GM12878 (cell line): ENCODE measurements around the gene STYXL1. TPM values are rescaled to one million over a fixed set of nuclear protein-coding genes. Genes with fewer than 3 reads are reported as not detected.

Source experiments
- ATAC-seq: fragments of 200-7000 bp; cut with Tn5 transposase; 3 replicates; pipeline ENCODE4 v1.9.1; 2020; ENCODE audit warnings: mild to moderate bottlenecking, moderate library complexity
- BruUV-seq: library from RNA; stranded (reverse); fragments of 400-500 nt; replicated peaks from 2 replicates; lab custom pipeline; 2021; lab: Mats Ljungman, UMichigan
- CTCF ChIA-PET: fragments of 300-600 bp; sonication (Branson Sonifier 250); formaldehyde crosslinking; extraction: SDS; loops from one replicate; lab custom pipeline; 2021; ENCODE audit warnings: inconsistent platforms; lab: Yijun Ruan, JAX
- POLR2A ChIA-PET: fragments of 350-600 bp; formaldehyde crosslinking; extraction: SDS; loops from one replicate; lab custom pipeline; 2021; ENCODE audit warnings: inconsistent platforms; lab: Charles Lee
- RAD21 ChIA-PET: fragments of 300-600 bp; sonication (Branson Sonifier 250); formaldehyde crosslinking; loops from one replicate; lab custom pipeline; 2023; ENCODE audit warnings: antibody characterized with exemption; ENCODE audit not compliant: unreplicated experiment; lab: Charles Lee
- SMC1A ChIA-PET: fragments of 300-600 bp; sonication (Branson Sonifier 250); formaldehyde crosslinking; loops from one replicate; lab custom pipeline; 2023; ENCODE audit not compliant: unreplicated experiment, uncharacterized antibody; lab: Charles Lee
- DNase-seq: peaks from one replicate; pipeline ENCODE4 v3.0.0-alpha.2; 2011; ENCODE audit warnings: low read depth, low spot score
- FAIRE-seq: peaks from 3 replicates; lab custom pipeline; 2011; peaks lifted over from hg19 to GRCh38; lab: Jason Lieb, UNC
- H2AFZ ChIP-seq: 2 replicates; pipeline ENCODE4 v1.6.0; 2011; ENCODE audit warnings: low read depth, low read length, control low read depth; ENCODE audit not compliant: control insufficient read depth
- H3K27ac ChIP-seq: 2 replicates; pipeline ENCODE4 v1.5.1; 2011; ENCODE audit warnings: control low read depth; ENCODE audit not compliant: control insufficient read depth, insufficient read depth
- H3K27me3 ChIP-seq, 2 experiments: replicated peaks in 1 of 2; 2 replicates each; pipeline versions ENCODE4 v1.6.0 to v1.6.1; 2011; ENCODE audit warnings: low read length in 1 of 2; ENCODE audit not compliant: control insufficient read depth in 2 of 2, insufficient read depth in 2 of 2
- H3K36me3 ChIP-seq, 2 experiments: 2 replicates each; pipeline ENCODE4 v1.5.1; 2011; ENCODE audit warnings: low read length in 1 of 2; ENCODE audit not compliant: control insufficient read depth in 2 of 2, insufficient read depth in 2 of 2
- H3K4me1 ChIP-seq: 2 replicates; pipeline ENCODE4 v1.6.1; 2011; ENCODE audit warnings: mild to moderate bottlenecking, low read length, moderate library complexity, mixed read lengths; ENCODE audit not compliant: control insufficient read depth, insufficient read depth
- H3K4me2 ChIP-seq: 2 replicates; pipeline ENCODE4 v1.6.0; 2011; ENCODE audit warnings: control low read depth; ENCODE audit not compliant: control insufficient read depth, insufficient read depth
- H3K4me3 ChIP-seq: fragments of 200-600 bp; sonication (generic); 2 replicates; pipeline ENCODE4 v1.5.1; 2016
- H3K79me2 ChIP-seq: 2 replicates; pipeline ENCODE4 v1.6.0; 2011; ENCODE audit warnings: low read length; ENCODE audit not compliant: control insufficient read depth, insufficient read depth
- H3K9ac ChIP-seq: 2 replicates; pipeline ENCODE4 v1.8.0; 2011; ENCODE audit warnings: low read length, control low read depth, mixed read lengths; ENCODE audit not compliant: control insufficient read depth, insufficient read depth
- H3K9me3 ChIP-seq: replicated peaks from 3 replicates; pipeline ENCODE4 v1.5.1; 2011; ENCODE audit warnings: mild to moderate bottlenecking, low read length; ENCODE audit not compliant: control insufficient read depth, insufficient read depth
- H4K20me1 ChIP-seq: 2 replicates; pipeline ENCODE4 v1.6.0; 2011; ENCODE audit not compliant: control insufficient read depth, insufficient read depth
- ATF7 ChIP-seq: fragments of 450-650 bp; IDR thresholded peaks from 2 replicates; pipeline ENCODE4 v1.6.1; 2016; ENCODE audit warnings: low read depth, mild to moderate bottlenecking
- E2F8 ChIP-seq: fragments of 450-650 bp; IDR thresholded peaks from 2 replicates; pipeline ENCODE4 v1.6.1; 2018; ENCODE audit warnings: mild to moderate bottlenecking, low read depth, moderate library complexity; ENCODE audit not compliant: partially characterized antibody
- ELK1 ChIP-seq: IDR thresholded peaks from 2 replicates; pipeline ENCODE4 v1.6.1; 2012; ENCODE audit warnings: low read depth, low read length, improper control_type of control experiment
- GABPA ChIP-seq: IDR thresholded peaks from 2 replicates; pipeline ENCODE4 v1.6.1; 2014; ENCODE audit warnings: antibody characterized with exemption, low read depth, mild to moderate bottlenecking, inconsistent platforms
- JUND ChIP-seq: IDR thresholded peaks from 2 replicates; pipeline ENCODE4 v1.6.1; 2012; ENCODE audit warnings: low read depth, mild to moderate bottlenecking, low read length, improper control_type of control experiment, moderate library complexity
- MEF2A ChIP-seq: IDR thresholded peaks from 2 replicates; pipeline ENCODE4 v1.6.1; 2011; ENCODE audit warnings: low read depth, mild to moderate bottlenecking, low read length, moderate library complexity; ENCODE audit not compliant: insufficient read depth
- MEF2B ChIP-seq: fragments of 450-650 bp; IDR thresholded peaks from 2 replicates; pipeline ENCODE4 v1.6.1; 2018; ENCODE audit warnings: mild to moderate bottlenecking, moderate library complexity; ENCODE audit not compliant: partially characterized antibody, poor library complexity, severe bottlenecking
- MYC ChIP-seq: IDR thresholded peaks from 2 replicates; pipeline ENCODE4 v1.6.1; 2011; ENCODE audit warnings: mild to moderate bottlenecking, low read length, moderate library complexity, inconsistent platforms; ENCODE audit not compliant: insufficient read depth, insufficient replicate concordance, insufficient read length, severe bottlenecking
- NR2C1 ChIP-seq: fragments of 450-650 bp; IDR thresholded peaks from 2 replicates; pipeline ENCODE4 v1.6.1; 2017; ENCODE audit warnings: antibody characterized with exemption, mild to moderate bottlenecking, moderate library complexity
- NR2C2 ChIP-seq: IDR thresholded peaks from 2 replicates; pipeline ENCODE4 v1.6.1; 2011; ENCODE audit warnings: borderline replicate concordance, low read depth; ENCODE audit not compliant: control insufficient read depth, insufficient read length
- RAD51 ChIP-seq: fragments of 450-650 bp; IDR thresholded peaks from 2 replicates; pipeline ENCODE4 v1.6.1; 2016; ENCODE audit warnings: moderate library complexity, mild to moderate bottlenecking, inconsistent platforms
- WGBS: methylation state at CpG from one replicate; pipeline ENCODE4 v1.1.6; 2016; ENCODE audit warnings: low lambda C conversion rate; ENCODE audit not compliant: insufficient replicate concordance, insufficient coverage; ENCODE audit errors: missing lambda C conversion rate; 5-methylcytosine and 5-hydroxymethylcytosine counted together
- in situ Hi-C: fragments of 300-500 bp; cut with MboI; formaldehyde crosslinking; loops from 9 replicates; pipeline ENCODE4 v1.14.3; 2018; ENCODE audit warnings: mixed read lengths
- intact Hi-C: fragments of 100-400 bp; cut with micrococcal nuclease; formaldehyde crosslinking; loops from one replicate; pipeline ENCODE4 v1.14.2; 2022; ENCODE audit not compliant: unreplicated experiment
- polyA plus RNA-seq, 11 experiments: library from polyadenylated mRNA; depleted of rRNA in 4 of 11; unstranded in 6 of 11; stranded (reverse) in 5 of 11; fragments of >200 nt; fragmentation: Nextera tagmentation in 4 of 11; fragmentation: Illumina TruSeq in 1 of 11; extraction: Ambion mirVana in 4 of 11; extraction: Trizol in 1 of 11; gene quantifications; 1 replicate in 1 of 11; 2 replicates in 10 of 11; pipeline versions ENCODE4 v1.2.1 to v1.2.3, GENCODE V29; 2011 to 2016; ENCODE audit warnings: inconsistent platforms in 2 of 11, missing spikeins in 2 of 11, low read depth in 1 of 11
- total RNA-seq, 4 experiments: library from RNA; depleted of rRNA in 3 of 4; stranded (reverse); fragments of >200 nt in 3 of 4; fragmentation: Illumina TruSeq in 1 of 4; extraction: Trizol in 1 of 4; gene quantifications; 2 replicates each; pipeline versions ENCODE4 v1.2.1 to v1.2.3, GENCODE V29; 2013 to 2021
- TF ChIP-seq, protein P1 (sequence below): fragments of 450-650 bp; formaldehyde crosslinking; IDR thresholded peaks from 2 replicates; pipeline ENCODE4 v1.4.0; 2020; ENCODE audit warnings: mild to moderate bottlenecking, moderate library complexity
- TF ChIP-seq, protein P2 (sequence below): fragments of 450-650 bp; IDR thresholded peaks from 2 replicates; pipeline ENCODE4 v1.6.1; 2018; ENCODE audit warnings: borderline replicate concordance, mild to moderate bottlenecking; ENCODE audit not compliant: partially characterized antibody

STYXL1 gene
- total and polyA plus RNA-seq, 10 of the 15 experiments (the other 5 are each of a cell fraction or from before 2014, with no cell fraction given): 18.4 to 65.9 (median 40.7) TPM

GRCh38 chr7:76037310-76037709 lies 10.5 kb downstream of the STYXL1 start:
- no peak overlapping the region for H3K4me2 ChIP-seq
- H3K9ac ChIP-seq: no peak overlapping the region
- no peak for ATAC-seq
- BruUV-seq: no TSS peak
- intact Hi-C loops: no loop called here
- WGBS: 95% methylated on average over 5 of the region's 5 CpGs
- no peaks in the 10 kb centered on the region for H3K9me3 ChIP-seq
- H2AFZ ChIP-seq: no peak overlapping the region
- SMC1A ChIA-PET: interaction anchor here (2.1 kb wide), 1 partner anchor 17 kb away, joined by 5 read pairs; no protein-coding TSS in a partner anchor
- POLR2A ChIA-PET: no interaction called here
- no peaks in the 10 kb centered on the region for H4K20me1 ChIP-seq
- H3K36me3 ChIP-seq: no peaks in the 10 kb centered on the region
- no peaks in the 10 kb centered on the region for H3K79me2 ChIP-seq
- FAIRE-seq: no peak
- TF ChIP-seq E2F8 (no peak), MEF2A (no peak), ATF7 (no peak), MEF2B (no peak), RAD51 (no peak), GABPA (no peak), ELK1 (no peak), NR2C1 (no peak), NR2C2 (no peak), MYC (no peak), JUND (no peak)
- TF ChIP-seq, protein P1, sequence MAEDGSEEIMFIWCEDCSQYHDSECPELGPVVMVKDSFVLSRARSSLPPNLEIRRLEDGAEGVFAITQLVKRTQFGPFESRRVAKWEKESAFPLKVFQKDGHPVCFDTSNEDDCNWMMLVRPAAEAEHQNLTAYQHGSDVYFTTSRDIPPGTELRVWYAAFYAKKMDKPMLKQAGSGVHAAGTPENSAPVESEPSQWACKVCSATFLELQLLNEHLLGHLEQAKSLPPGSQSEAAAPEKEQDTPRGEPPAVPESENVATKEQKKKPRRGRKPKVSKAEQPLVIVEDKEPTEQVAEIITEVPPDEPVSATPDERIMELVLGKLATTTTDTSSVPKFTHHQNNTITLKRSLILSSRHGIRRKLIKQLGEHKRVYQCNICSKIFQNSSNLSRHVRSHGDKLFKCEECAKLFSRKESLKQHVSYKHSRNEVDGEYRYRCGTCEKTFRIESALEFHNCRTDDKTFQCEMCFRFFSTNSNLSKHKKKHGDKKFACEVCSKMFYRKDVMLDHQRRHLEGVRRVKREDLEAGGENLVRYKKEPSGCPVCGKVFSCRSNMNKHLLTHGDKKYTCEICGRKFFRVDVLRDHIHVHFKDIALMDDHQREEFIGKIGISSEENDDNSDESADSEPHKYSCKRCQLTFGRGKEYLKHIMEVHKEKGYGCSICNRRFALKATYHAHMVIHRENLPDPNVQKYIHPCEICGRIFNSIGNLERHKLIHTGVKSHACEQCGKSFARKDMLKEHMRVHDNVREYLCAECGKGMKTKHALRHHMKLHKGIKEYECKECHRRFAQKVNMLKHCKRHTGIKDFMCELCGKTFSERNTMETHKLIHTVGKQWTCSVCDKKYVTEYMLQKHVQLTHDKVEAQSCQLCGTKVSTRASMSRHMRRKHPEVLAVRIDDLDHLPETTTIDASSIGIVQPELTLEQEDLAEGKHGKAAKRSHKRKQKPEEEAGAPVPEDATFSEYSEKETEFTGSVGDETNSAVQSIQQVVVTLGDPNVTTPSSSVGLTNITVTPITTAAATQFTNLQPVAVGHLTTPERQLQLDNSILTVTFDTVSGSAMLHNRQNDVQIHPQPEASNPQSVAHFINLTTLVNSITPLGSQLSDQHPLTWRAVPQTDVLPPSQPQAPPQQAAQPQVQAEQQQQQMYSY: no peak
- TF ChIP-seq, protein P2, sequence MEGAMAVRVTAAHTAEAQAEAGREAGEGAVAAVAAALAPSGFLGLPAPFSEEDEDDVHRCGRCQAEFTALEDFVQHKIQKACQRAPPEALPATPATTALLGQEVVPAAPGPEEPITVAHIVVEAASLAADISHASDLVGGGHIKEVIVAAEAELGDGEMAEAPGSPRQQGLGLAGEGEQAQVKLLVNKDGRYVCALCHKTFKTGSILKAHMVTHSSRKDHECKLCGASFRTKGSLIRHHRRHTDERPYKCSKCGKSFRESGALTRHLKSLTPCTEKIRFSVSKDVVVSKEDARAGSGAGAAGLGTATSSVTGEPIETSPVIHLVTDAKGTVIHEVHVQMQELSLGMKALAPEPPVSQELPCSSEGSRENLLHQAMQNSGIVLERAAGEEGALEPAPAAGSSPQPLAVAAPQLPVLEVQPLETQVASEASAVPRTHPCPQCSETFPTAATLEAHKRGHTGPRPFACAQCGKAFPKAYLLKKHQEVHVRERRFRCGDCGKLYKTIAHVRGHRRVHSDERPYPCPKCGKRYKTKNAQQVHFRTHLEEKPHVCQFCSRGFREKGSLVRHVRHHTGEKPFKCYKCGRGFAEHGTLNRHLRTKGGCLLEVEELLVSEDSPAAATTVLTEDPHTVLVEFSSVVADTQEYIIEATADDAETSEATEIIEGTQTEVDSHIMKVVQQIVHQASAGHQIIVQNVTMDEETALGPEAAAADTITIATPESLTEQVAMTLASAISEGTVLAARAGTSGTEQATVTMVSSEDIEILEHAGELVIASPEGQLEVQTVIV: no peak
- no peaks in the 10 kb centered on the region for H3K27me3 ChIP-seq
- RAD21 ChIA-PET: interaction anchor here (0.5 kb wide), 1 partner anchor 82 kb away, joined by 3 read pairs; no protein-coding TSS in a partner anchor
- no peak overlapping the region for H3K4me3 ChIP-seq
- H3K4me1 ChIP-seq: no peaks in the 10 kb centered on the region
- in situ Hi-C loops: loop anchor here (25.0 kb wide), 1 partner anchor 975 kb away; the partner anchor contains the start of gene RCC1L
- DNase-seq: no peak
- CTCF ChIA-PET: interaction anchor here (1.0 kb wide), 1 partner anchor 17 kb away, joined by 5 read pairs; no protein-coding TSS in a partner anchor
- H3K27ac ChIP-seq: no peak overlapping the region
